Loucy (cell line): ENCODE data around the gene PHLDA1.

ENCODE experiments used
- H2AFZ ChIP-seq: fragments of 200-600 bp; sonication (generic); 2 replicates; pipeline ENCODE4 v1.6.0; 2016; ENCODE audit warnings: antibody characterized with exemption, mild to moderate bottlenecking, low read length, moderate library complexity
- H3F3A ChIP-seq: fragments of 200-600 bp; 2 replicates; pipeline ENCODE4 v1.6.0; 2016; ENCODE audit warnings: antibody characterized with exemption, low read depth, mild to moderate bottlenecking
- H3K27me3 ChIP-seq: fragments of 200-600 bp; sonication (generic); 2 replicates; pipeline ENCODE4 v1.6.1; 2014; ENCODE audit warnings: low read length, mild to moderate bottlenecking; ENCODE audit not compliant: insufficient read depth, poor library complexity, severe bottlenecking
- H3K36me3 ChIP-seq: fragments of 200-600 bp; sonication (generic); 2 replicates; pipeline ENCODE4 v1.6.1; 2016; ENCODE audit warnings: low read length; ENCODE audit not compliant: insufficient read depth
- H3K4me1 ChIP-seq: fragments of 200-600 bp; sonication (generic); 2 replicates; pipeline ENCODE4 v1.5.1; 2014; ENCODE audit warnings: low read length, mild to moderate bottlenecking; ENCODE audit not compliant: insufficient read depth, poor library complexity, severe bottlenecking
- H3K4me2 ChIP-seq: fragments of 200-600 bp; sonication (generic); 2 replicates; pipeline ENCODE4 v1.6.0; 2014; ENCODE audit warnings: antibody characterized with exemption, low read length, low read depth, mild to moderate bottlenecking; ENCODE audit not compliant: poor library complexity, severe bottlenecking
- H3K4me3 ChIP-seq: fragments of 200-600 bp; sonication (generic); 2 replicates; pipeline ENCODE4 v1.5.1; 2014; ENCODE audit warnings: low read length, mild to moderate bottlenecking, mixed read lengths; ENCODE audit not compliant: poor library complexity, severe bottlenecking
- H3K79me2 ChIP-seq: fragments of 200-600 bp; sonication (generic); 2 replicates; pipeline ENCODE4 v1.6.1; 2014; ENCODE audit warnings: low read length; ENCODE audit not compliant: insufficient read depth
- H3K9ac ChIP-seq: fragments of 200-600 bp; sonication (generic); 2 replicates; pipeline ENCODE4 v1.6.0; 2014; ENCODE audit warnings: mild to moderate bottlenecking, low read depth, low read length, moderate library complexity; ENCODE audit not compliant: poor library complexity, severe bottlenecking
- H3K9me2 ChIP-seq: fragments of 200-600 bp; sonication (generic); replicated peaks from 2 replicates; pipeline ENCODE4 v1.6.1; 2016; ENCODE audit warnings: low read depth, low read length, mixed read lengths
- H3K9me3 ChIP-seq: fragments of 200-600 bp; sonication (generic); 2 replicates; pipeline ENCODE4 v1.6.1; 2014; ENCODE audit warnings: mild to moderate bottlenecking, antibody characterized with exemption, low read length, low read depth; ENCODE audit not compliant: insufficient read depth
- H4K20me1 ChIP-seq: fragments of 200-600 bp; sonication (generic); 2 replicates; pipeline ENCODE4 v1.6.0; 2014; ENCODE audit warnings: antibody characterized with exemption, low read length, mild to moderate bottlenecking; ENCODE audit not compliant: insufficient read depth, poor library complexity, severe bottlenecking
- CTCF ChIP-seq: fragments of 200-600 bp; sonication (generic); conservative IDR thresholded peaks from 2 replicates; pipeline ENCODE4 v1.5.1; 2014; ENCODE audit warnings: mild to moderate bottlenecking, antibody characterized with exemption, low read length
- EZH2phosphoT487 ChIP-seq: fragments of 200-600 bp; IDR thresholded peaks from 2 replicates; pipeline ENCODE4 v1.6.1; 2018; ENCODE audit warnings: antibody characterized with exemption, mild to moderate bottlenecking, moderate library complexity, borderline replicate concordance

PHLDA1 gene

GRCh38 chr12:76042147-76042546 is 10.6 kb upstream of the PHLDA1 start:
- H4K20me1 ChIP-seq, result no peaks in the 10 kb centered on the region
- H3K27me3 ChIP-seq, result no peaks in the 10 kb centered on the region
- no peak overlapping the region for H3K4me3 ChIP-seq
- no peaks in the 10 kb centered on the region for H3K9me3 ChIP-seq
- H3K36me3 ChIP-seq, result peaks cover 10% of the 10 kb centered on the region; the same call in 1 of the 2 replicates
- H3K9me2 ChIP-seq, result no peaks in the 10 kb centered on the region
- H2AFZ ChIP-seq, result no peak overlapping the region
- H3K4me1 ChIP-seq, result no peaks in the 10 kb centered on the region
- H3K9ac ChIP-seq, result no peak overlapping the region
- no peak overlapping the region for H3K4me2 ChIP-seq
- no peaks in the 10 kb centered on the region for H3K79me2 ChIP-seq
- TF ChIP-seq CTCF, result no peak
- no peak for TF ChIP-seq EZH2phosphoT487
- 0 out of 2 replicates have a peak, but pooled peaks cover 2% of the 10 kb centered on the region for H3F3A ChIP-seq

GRCh38 chr12:76041406-76041805 is 9.8 kb upstream of the PHLDA1 start:
- no peaks in the 10 kb centered on the region for H4K20me1 ChIP-seq
- no peaks in the 10 kb centered on the region for H3K27me3 ChIP-seq
- H2AFZ ChIP-seq, result no peak overlapping the region
- no peak overlapping the region for H3K4me3 ChIP-seq
- no peaks in the 10 kb centered on the region for H3K4me1 ChIP-seq
- TF ChIP-seq EZH2phosphoT487 (no peak), CTCF (no peak)
- no peaks in the 10 kb centered on the region for H3K9me2 ChIP-seq
- H3F3A ChIP-seq, result 0 out of 2 replicates have a peak, but pooled peaks cover 2% of the 10 kb centered on the region
- H3K36me3 ChIP-seq, result 0 out of 2 replicates have a peak, but pooled peaks cover 6% of the 10 kb centered on the region
- H3K79me2 ChIP-seq, result no peaks in the 10 kb centered on the region
- no peaks in the 10 kb centered on the region for H3K9me3 ChIP-seq
- no peak overlapping the region for H3K9ac ChIP-seq
- H3K4me2 ChIP-seq, result no peak overlapping the region

- Histone ChIP-seq H3K9me2 (no peaks in the 10 kb centered on the region), H2AFZ (no peak overlapping the region)
- TF ChIP-seq CTCF (no peak), EZH2phosphoT487 (no peak)
These were observed 8.9 kb upstream of the PHLDA1 start for GRCh38 chr12:76040461-76040860.

More at GRCh38 chr12:76040461-76040860, 8.9 kb upstream of the PHLDA1 start:
- Histone ChIP-seq H3F3A (0 out of 2 replicates have a peak, but pooled peaks cover 2% of the 10 kb centered on the region), H3K27me3 (no peaks in the 10 kb centered on the region), H4K20me1 (no peaks in the 10 kb centered on the region), H3K4me3 (no peak overlapping the region), H3K9ac (no peak overlapping the region), H3K9me3 (no peaks in the 10 kb centered on the region), H3K79me2 (no peaks in the 10 kb centered on the region), H3K4me2 (no peak overlapping the region), H3K4me1 (no peaks in the 10 kb centered on the region), H3K36me3 (0 out of 2 replicates have a peak, but pooled peaks cover 3% of the 10 kb centered on the region)
